ENCODE measurements around the gene LIPM.

DNA sequence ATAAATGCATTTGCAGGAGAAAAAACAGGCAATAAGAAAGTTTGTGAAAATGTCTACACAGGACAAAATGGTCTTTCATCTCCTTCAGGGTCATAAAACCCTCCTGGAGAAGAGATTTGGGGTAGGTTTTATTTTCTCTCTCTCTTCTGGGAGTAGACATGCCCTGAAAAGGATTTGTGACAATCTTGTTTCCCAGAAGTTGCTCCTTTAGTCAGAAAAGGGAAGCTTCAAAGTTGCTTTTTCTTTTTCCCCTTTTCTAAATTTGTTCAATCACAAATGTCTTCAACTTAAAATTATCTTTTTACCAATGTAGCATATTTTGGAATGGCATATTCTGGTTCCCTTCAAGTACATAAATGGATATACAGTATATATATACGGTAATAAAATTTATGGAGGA is 58.5 kb downstream of the LIPM start:
- TF ChIP-seq EZH2 (IDR thresholded peaks at IDR 0.05; ENCODE audit: low read length) = no peak
- TF ChIP-seq CTCF (optimal IDR thresholded peaks at IDR 0.05 in 1 of 3, IDR thresholded peaks at IDR 0.05 in 1 of 3, conservative IDR thresholded peaks at IDR 0.05 in 1 of 3; ENCODE audit: extremely low read depth in 1 of 3, insufficient read depth in 2 of 3, low read length in 3 of 3) = no peak

Data from keratinocyte (primary cell).